ENCODE measurements around the gene STAG3.

Gene STAG3

DNA sequence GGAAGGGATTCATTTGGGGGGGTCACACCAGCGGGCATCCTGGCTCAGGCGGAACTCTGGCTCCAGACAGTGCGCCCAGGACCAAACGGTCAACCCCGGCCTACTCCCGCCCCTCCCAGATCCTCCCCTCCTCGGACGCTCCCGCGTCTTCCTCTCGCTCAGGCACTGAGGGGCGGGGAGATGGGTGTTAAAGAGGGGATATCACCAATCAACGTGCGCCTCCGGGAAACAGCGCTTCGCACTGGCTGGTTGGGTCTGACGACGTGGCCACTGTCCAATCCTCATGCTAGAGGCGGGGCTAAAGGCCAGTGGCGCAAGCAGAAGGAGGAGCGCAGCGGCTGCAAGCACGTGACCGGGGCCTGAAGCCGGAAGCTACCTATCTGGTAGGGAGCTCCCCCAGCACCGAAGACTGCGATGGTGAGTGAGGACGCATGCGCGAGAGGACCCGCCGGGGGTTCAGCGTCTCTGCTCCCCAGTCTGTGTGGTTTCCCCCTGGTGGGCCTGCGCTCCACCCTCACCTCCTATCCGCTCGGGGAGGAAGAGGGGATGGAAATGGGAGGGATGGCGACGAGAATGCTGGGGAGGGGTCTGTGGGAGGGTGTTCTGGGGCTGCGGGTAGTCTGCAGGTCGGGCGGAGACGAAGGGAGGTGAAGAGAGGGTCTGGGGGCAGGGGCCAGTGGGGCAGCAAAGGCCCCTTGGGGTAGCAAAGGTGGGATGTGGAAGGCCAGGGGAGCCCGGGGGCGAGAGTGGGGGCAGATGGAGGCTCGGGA, 29.0 kb upstream of the STAG3 start, which contains the start of gene LAMTOR4:
Gene LAMTOR4 (plus strand): TSS at position 360 of the 770 bp plus-strand sequence. CDS start 55 bp downstream, at position 415.
- H3K9ac ChIP-seq (ENCODE audit: low read length), result peak within 1 kb of the TSS; percentile 98
- H3K4me2 ChIP-seq (ENCODE audit: low read length), result peak within 1 kb of the TSS; percentile 96
- peaks cover 27% of the 10 kb centered on the region for H3K79me2 ChIP-seq (ENCODE audit: low read length)
- H4K20me1 ChIP-seq (ENCODE audit: insufficient read depth, low read length), result 0 out of 2 replicates have a peak, but pooled peaks cover 2% of the 10 kb centered on the region
- H3K4me1 ChIP-seq (ENCODE audit: low read length), result peaks cover 21% of the 10 kb centered on the region
- H3K36me3 ChIP-seq (replicated peaks; ENCODE audit: low read depth, low read length), result peaks cover 19% of the 10 kb centered on the region
- H2AFZ ChIP-seq (ENCODE audit: low read depth, low read length), result peak within 1 kb of the TSS; percentile 76; the same call in 1 of the 2 replicates
- H3K27me3 ChIP-seq (ENCODE audit: low read depth, low read length), result no peaks in the 10 kb centered on the region
- peak within 1 kb of the TSS; percentile 74 for H3K27ac ChIP-seq (ENCODE audit: low read length)
- peak within 1 kb of the TSS; percentile 88 for H3K4me3 ChIP-seq (ENCODE audit: low read length)
- H3K9me3 ChIP-seq (ENCODE audit: insufficient read depth, low read length), result no peaks in the 10 kb centered on the region
- no peak for TF ChIP-seq EZH2phosphoT487 (IDR thresholded peaks at IDR 0.05; ENCODE audit: low read depth)
- TF ChIP-seq, protein P1, sequence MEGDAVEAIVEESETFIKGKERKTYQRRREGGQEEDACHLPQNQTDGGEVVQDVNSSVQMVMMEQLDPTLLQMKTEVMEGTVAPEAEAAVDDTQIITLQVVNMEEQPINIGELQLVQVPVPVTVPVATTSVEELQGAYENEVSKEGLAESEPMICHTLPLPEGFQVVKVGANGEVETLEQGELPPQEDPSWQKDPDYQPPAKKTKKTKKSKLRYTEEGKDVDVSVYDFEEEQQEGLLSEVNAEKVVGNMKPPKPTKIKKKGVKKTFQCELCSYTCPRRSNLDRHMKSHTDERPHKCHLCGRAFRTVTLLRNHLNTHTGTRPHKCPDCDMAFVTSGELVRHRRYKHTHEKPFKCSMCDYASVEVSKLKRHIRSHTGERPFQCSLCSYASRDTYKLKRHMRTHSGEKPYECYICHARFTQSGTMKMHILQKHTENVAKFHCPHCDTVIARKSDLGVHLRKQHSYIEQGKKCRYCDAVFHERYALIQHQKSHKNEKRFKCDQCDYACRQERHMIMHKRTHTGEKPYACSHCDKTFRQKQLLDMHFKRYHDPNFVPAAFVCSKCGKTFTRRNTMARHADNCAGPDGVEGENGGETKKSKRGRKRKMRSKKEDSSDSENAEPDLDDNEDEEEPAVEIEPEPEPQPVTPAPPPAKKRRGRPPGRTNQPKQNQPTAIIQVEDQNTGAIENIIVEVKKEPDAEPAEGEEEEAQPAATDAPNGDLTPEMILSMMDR (IDR thresholded peaks at IDR 0.05; ENCODE audit: low read depth, low read length), result no peak

DNA sequence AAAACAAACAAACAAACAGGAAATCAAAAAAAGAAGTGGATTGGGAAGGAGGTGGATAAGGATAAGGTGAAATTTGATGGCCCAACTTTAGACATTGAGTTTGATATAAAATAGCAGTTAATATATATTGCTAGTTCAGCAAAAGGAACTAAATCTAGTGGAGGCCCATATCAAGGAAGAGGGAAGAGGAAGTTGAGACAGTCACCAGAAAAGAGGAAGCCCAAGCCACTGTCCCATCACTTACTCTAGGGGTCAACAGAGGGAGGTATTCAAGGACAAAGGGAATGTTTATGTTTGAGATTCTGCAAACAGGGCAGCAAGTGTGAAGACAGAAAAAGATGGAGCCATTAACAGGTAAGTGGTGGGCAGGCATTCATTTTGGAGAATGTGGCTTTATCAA, 25.3 kb upstream of the STAG3 start:
- Histone ChIP-seq H3K9ac (ENCODE audit: low read length) (no peak overlapping the region), H3K9me3 (ENCODE audit: insufficient read depth, low read length) (no peaks in the 10 kb centered on the region), H3K4me3 (ENCODE audit: low read length) (no peak overlapping the region), H3K36me3 (replicated peaks; ENCODE audit: low read depth, low read length) (peaks cover 38% of the 10 kb centered on the region), H3K4me1 (ENCODE audit: low read length) (peaks cover 30% of the 10 kb centered on the region), H3K79me2 (ENCODE audit: low read length) (peaks cover 27% of the 10 kb centered on the region), H3K4me2 (ENCODE audit: low read length) (0 out of 2 replicates have a peak overlapping the region, but pooled peaks have one; percentile 9), H4K20me1 (ENCODE audit: insufficient read depth, low read length) (0 out of 2 replicates have a peak, but pooled peaks cover 2% of the 10 kb centered on the region), H3K27ac (ENCODE audit: low read length) (peak overlapping the region; percentile 49), H3K27me3 (ENCODE audit: low read depth, low read length) (no peaks in the 10 kb centered on the region), H2AFZ (ENCODE audit: low read depth, low read length) (no peak overlapping the region)
- no peak for TF ChIP-seq EZH2phosphoT487 (IDR thresholded peaks at IDR 0.05; ENCODE audit: low read depth)
- TF ChIP-seq, protein P1 (IDR thresholded peaks at IDR 0.05; ENCODE audit: low read depth, low read length), result peak; percentile 5; the same call in 1 of the 2 replicates

DNA sequence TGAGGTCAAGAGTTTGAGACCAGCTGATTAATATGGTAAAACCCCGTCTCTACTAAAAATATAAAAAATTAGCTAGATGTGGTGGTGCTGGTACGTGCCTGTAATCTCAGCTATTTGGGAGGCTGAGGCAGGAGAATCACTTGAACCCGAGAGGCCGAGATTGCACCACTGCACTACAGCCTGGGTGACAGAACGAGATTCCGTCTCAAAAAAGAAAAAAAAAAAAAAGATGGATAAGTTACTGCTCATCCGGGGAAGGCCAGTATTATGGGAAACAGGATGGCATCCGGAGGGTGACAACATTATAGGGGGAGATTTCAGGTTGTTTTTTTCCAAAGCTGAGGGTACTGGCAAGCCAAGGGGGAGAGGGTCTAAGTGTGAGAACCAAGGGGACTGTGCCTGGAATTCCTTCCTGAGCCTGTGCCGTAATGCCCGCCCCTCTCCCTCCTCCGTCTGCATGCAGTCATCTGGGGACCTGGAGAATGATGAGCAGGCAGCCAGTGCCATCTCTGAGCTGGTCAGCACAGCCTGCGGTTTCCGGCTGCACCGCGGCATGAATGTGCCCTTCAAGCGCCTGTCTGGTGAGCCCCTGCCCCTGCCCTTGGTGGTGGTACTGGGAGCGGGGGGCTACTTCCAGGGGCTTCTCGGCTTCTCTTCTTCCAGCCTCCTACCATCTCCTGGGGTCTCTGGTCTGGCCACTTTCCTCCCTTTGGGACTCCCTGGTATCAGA, 24.6 kb upstream of the STAG3 start:
- Histone ChIP-seq H3K4me1 (ENCODE audit: low read length) (peaks cover 34% of the 10 kb centered on the region), H3K9me3 (ENCODE audit: insufficient read depth, low read length) (no peaks in the 10 kb centered on the region), H2AFZ (ENCODE audit: low read depth, low read length) (no peak overlapping the region), H4K20me1 (ENCODE audit: insufficient read depth, low read length) (peaks cover 2% of the 10 kb centered on the region; the same call in 1 of the 2 replicates), H3K27me3 (ENCODE audit: low read depth, low read length) (no peaks in the 10 kb centered on the region), H3K4me3 (ENCODE audit: low read length) (no peak overlapping the region), H3K79me2 (ENCODE audit: low read length) (peaks cover 32% of the 10 kb centered on the region), H3K27ac (ENCODE audit: low read length) (no peak overlapping the region), H3K36me3 (replicated peaks; ENCODE audit: low read depth, low read length) (peaks cover 38% of the 10 kb centered on the region), H3K9ac (ENCODE audit: low read length) (no peak overlapping the region), H3K4me2 (ENCODE audit: low read length) (no peak overlapping the region)
- TF ChIP-seq, protein P1 (IDR thresholded peaks at IDR 0.05; ENCODE audit: low read depth, low read length), result no peak
- no peak for TF ChIP-seq EZH2phosphoT487 (IDR thresholded peaks at IDR 0.05; ENCODE audit: low read depth)

Measured in OCI-LY3 (cell line).